HG03097 (cell line): ENCODE results near the gene NDUFA6.
"Not testable (repeated sequence)": the region's sequence is repeated elsewhere in the genome, so short reads cannot be mapped to it uniquely, and the experiment has no call there.

Source experiments
- ATAC-seq: cut with Tn5 transposase; IDR thresholded peaks from one replicate; pipeline ENCODE4 v1.9.1; 2021; ENCODE audit not compliant: unreplicated experiment, low FRiP score

The NDUFA6 gene

DNA sequence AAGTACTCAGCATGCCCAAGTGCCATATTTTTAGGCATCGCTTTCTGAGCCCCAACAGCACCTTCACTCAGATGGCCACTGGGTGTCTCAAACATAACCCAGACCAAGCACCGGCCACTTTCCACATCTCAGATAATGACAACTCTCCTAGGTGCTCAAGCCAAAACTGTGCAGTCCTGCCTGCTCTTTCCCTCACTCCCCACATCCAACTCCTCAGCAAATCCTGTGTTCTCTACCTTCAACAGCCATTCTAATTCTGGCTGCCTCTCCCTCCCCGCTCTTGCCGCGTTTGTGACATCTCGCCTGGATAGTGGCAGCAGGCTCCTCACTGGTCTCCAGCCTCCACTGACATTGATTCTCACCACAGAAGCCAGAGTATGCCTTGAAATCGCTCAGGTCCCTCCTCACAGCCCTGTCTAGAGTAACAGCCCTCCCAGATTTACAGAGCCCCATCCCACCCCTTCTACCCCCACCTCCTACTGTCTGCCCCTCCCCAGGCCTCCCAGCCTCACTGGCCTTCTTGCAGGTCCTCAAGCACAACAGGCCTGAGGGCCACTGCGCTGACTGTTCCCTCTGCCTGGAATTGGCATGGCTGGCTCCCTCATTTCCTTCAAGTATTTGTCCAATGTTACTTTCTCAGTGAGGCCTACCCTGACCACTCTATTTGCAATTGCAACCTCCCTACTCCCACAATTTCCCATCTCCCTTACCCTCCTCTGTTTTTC, 17.8 kb downstream of the NDUFA6 start:
- ATAC-seq: no peak

GRCh38 chr22:42071508-42071907, 19.1 kb downstream of the NDUFA6 start:
- ATAC-seq: not testable (repeated sequence)

DNA sequence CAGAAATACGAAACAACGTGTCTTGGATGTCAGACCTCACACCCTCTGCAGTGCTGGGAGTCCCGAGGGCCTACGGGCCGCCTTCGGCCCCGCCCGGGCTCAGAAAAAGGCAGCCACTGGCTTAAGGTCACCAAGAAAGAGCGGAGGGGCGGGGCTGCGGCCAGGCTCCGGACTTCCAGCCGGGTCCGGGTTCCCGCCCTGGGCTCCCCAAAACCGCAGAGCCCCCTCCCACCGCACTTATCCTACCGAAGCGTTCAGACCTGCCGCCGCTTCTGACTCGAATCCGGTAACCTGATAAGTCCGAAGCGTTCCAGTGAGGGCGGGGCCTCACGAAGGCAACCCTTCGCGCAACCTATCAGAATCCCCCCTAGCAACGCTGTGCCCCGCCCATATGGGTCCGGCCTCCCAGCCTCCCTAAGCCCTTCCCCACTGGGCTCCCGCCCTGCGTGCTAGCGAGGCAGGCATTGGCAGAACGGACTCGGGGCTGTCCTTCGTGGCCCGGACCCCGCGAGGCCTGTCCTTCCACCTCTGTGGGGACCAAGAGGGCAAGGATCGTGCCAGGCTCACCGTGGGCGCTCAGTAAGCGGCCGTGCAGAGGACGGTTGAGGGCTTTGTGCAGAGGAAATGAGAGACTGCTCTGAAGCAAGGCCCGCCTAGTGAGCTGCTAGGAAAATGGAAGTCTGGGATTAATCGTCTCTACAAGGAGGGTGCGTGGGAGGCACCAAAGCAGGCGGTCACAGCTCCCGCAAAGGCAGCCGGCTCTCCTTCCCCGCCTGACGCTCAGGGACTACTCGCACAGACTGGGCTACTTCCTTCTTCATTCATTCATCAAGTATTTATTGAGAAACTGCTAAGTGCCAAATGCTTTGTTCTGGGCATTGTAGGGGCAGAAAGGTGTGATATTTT, 19.8 kb downstream of the NDUFA6 start, which contains the start of gene NAGA:
TSS of gene NAGA (minus strand) at position 296 of the 906 bp plus-strand sequence. CDS start 515 bp downstream, outside the sequence.
- ATAC-seq: peak; percentile 88

GRCh38 chr22:42069801-42070516, 20.6 kb downstream of the NDUFA6 start:
- ATAC-seq: no peak

- no peak for ATAC-seq
Observed at GRCh38 chr22:42068291-42068690, 22.3 kb downstream of the NDUFA6 start.

DNA sequence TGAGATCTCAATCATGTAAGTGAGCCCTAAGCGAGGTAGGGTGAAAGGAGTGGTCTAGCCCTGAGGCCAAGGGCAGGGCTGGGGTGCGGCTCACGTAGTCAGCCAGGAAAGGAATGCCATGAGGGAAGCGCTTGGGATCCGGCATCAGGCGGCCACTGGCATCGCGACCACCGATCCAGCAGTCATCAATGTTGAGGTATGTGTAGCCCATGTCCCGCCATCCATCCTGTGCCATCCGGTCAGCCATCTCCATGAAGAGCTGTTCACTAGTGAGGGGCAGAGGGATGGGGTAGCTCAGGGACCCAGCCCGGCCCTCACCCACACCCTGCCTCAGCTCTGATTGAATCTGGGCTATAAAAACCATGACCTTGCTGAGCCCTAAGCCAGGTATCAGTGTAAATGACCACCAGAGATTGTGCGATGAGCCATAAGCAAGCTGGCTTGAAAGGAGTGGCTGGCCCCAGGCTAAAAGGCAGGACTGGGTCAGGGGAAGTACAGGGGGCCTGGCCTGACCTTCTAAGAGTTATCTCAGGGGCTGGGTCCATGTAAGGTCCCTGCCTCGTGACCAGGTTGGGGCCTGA, 22.8 kb downstream of the NDUFA6 start:
- ATAC-seq: no peak

DNA sequence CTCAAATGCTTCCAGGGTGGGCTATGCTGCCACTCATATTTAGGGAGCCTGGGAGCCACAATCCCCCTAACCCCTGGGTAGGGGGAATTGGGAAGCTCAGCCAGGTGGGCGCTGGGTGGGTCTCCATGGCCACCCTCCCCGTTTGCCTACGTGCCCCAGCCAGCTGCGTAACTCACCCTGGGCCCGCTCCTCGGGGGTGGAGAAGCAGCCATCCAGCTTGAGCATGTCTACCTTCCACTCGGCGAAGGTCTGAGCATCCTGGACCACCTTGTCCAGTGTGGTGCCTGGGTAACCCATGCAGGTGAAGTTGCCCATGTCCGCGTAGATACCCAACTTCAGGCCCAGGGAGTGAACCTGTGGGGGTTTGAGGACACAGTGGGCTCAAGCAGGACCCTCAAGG, 23.6 kb downstream of the NDUFA6 start:
- ATAC-seq: no peak

DNA sequence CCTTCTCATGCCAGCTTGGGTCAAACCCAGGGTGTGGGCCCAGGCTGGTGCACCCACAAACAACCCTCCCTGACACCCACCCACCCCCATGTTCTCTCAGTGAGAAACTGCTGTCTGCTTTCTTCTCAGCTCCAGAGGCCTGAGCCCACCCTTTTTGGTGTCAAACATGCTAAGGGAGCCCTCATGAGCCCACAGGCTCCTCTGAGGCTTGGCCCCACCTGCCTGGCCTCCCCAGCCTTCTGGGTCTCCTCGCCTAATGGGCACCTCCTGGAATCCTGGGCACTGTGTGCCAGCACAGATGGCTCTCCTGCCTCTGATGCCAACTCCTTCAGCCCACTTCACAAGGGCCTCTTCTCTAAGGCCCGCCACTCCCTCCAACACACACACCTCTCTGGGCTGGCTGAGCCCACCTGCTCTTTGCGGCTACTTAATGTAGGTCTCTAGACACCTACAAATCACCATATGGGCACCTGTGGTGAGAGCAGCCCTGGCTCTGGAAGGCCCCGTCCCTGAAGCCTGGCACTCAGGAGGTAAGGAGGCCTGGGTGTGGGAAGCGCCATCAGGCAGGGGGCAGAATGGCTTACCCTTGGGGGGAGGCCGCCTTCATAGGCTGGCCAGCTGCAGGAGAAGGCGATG, 24.3 kb downstream of the NDUFA6 start:
- ATAC-seq: no peak

GRCh38 chr22:42065438-42066125, 25.0 kb downstream of the NDUFA6 start:
- no peak for ATAC-seq

- ATAC-seq: no peak
Observed at GRCh38 chr22:42064629-42065028, 25.9 kb downstream of the NDUFA6 start.

DNA sequence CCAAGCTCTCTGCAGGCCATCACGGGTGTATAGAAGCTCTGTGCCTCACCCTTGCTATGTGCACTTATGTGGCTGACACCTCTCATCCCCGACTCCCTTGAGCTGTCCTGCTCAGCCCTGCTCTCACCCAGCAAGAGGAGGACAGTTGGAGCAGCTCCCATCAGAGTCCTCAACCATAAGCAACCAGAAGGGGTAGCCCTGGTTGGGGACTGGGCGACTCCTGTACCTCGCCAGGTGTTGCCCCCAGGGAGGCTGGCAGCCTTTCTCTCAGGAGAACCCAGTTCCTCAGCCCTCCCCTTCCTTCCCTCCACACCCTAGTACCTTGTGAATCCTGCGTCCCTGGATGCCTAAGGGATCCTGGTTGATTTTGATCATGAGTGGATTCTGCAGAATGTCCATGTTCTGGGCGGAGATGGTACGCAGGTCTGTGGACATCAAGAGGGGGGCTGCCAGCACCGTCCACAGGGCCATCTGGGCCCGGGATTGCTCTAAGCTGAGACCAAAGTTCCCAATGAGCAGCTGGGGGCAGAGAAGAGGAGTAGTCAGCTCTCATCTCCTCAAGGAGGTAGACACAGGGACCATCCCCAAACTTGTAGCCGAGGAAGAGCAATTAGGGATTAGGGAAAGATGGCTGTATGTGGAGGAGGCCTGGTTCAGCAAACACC, 27.9 kb downstream of the NDUFA6 start:
- no peak for ATAC-seq

DNA sequence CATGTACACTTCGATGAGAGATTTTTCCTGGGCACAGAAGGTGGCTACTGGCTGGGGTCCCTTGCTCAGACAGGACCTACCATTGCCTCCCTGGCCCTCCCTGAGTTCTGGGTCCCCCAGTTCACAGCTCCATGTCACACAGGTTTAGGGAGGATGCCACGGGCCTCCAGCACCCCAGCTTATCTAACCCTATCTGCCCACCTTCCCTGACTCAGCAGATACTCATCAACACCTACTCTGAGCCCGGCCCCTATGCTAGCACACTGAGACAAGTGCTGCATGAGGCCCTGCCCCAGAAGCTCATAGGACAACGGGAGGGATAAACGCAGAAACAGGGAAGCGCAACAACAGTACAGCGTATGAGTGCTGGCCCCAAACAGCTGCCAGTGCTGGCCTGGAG, 29.5 kb downstream of the NDUFA6 start:
- no peak for ATAC-seq

DNA sequence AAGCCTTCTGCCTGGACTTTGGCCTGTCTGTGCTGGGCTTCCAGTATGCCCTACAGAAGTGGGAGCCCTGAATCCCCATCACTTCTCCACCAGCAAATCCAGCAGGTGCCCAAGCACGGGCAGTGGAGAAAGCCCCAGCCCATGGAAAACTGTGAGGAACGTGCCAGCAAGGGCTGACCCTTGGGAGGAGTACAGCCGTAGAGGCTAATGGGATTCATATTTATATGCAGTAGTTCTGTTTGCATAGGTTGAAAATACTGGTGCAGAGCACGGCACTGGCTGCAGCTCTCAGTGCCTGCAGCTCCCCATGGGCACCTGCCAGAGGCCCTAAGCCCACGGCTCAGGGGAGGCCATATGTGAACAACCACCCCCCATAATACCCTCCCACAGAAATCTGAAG, 30.1 kb downstream of the NDUFA6 start:
- no peak for ATAC-seq

DNA sequence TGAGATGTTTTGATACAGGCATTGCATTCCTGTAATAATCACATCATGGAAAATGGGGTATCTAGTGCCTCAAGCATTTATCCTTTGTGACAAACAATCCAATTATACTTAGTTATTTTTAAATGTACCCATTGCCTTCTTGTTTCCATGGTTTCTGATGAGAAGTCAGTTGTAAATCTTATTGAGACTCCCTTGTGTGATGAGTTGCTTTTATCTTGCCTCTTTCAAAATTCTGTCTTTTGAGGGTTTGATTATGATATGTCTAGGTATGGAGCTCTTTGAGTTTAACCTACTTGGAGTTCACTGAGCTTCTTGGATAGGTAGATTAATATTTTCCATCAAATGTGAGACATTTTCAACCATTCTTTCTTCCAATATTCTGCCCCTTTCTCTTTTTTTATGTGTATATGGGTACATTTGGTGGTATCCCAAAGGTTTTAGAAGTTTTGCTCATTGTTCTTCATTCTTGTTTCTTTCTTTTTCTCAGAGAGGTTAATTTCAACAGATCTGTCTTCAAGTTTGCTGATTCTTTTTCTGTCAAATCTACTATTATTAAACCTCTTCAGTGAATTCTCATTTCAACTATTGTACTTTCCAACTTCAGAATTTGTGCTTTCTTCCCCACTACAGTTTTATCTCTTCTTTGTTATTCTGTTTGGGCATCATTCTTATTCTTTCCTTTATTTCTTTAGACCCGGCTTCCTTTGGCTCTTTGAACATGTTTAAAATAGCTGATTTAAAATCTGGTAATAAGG, 33.6 kb downstream of the NDUFA6 start:
- ATAC-seq: no peak

DNA sequence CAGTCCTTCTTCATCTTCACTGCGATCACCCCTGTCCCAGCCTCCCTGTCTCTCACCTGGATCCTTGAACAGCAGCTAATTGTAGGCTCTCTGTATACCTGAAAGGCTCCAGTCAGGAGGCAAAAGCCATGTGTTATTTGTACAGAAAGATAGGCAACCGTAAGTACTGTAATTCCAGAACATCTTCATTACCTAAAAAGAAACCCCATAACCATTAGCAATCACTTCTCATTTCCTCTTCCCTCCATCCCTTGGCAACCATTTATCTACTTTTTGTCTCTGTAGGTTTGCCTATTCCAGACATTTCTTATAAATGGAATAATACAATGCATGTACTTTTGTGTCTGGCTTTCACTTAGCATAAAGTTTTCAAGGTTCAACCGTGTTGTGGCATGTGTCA, 37.8 kb downstream of the NDUFA6 start:
- no peak for ATAC-seq

GRCh38 chr22:42050641-42051180, 39.9 kb downstream of the NDUFA6 start:
- ATAC-seq: no peak

DNA sequence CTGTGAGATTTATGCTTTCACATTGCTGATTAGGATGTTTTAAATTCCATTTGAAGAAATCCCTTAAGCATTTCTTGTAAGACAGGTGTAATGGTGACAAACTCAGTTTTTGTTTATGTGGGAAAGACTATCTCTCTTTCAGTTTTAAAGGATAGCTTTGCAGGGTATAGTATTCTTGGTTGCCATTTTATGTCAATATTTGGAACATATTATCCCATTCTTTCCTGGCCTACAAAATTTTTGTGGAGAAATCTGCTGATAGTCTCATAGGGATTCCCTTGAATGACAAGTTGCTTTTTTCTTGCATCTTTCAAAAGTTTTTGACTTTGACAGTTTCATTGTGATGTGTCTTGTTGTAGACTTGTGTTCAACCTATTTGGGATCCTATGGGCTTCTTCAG, 48.8 kb downstream of the NDUFA6 start:
- ATAC-seq: no peak

GRCh38 chr22:42039271-42039670, 51.3 kb downstream of the NDUFA6 start:
- no peak for ATAC-seq
